Measurements from ENCODE around the gene HAUS7.

DNA sequence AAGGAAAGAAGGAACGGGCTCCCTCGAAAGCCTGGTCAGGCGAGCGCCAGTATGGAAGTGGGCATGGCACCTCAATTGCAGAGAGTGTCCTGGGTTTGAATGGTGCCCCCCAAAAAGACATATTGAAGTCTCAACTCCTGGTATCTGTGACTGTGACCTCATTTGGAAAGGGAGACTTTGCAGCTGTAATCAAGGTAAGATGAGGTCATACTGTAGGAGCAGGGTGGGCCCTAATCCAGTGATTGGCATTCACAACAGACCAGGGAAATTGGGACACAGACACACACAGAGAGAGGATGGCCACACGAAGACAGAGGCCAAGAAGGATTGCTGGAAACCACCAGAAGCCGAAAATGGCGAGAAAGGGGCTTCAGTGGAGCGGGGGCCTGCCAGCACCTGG lies 52.7 kb downstream of the HAUS7 start:
- TF ChIP-seq, protein P1, sequence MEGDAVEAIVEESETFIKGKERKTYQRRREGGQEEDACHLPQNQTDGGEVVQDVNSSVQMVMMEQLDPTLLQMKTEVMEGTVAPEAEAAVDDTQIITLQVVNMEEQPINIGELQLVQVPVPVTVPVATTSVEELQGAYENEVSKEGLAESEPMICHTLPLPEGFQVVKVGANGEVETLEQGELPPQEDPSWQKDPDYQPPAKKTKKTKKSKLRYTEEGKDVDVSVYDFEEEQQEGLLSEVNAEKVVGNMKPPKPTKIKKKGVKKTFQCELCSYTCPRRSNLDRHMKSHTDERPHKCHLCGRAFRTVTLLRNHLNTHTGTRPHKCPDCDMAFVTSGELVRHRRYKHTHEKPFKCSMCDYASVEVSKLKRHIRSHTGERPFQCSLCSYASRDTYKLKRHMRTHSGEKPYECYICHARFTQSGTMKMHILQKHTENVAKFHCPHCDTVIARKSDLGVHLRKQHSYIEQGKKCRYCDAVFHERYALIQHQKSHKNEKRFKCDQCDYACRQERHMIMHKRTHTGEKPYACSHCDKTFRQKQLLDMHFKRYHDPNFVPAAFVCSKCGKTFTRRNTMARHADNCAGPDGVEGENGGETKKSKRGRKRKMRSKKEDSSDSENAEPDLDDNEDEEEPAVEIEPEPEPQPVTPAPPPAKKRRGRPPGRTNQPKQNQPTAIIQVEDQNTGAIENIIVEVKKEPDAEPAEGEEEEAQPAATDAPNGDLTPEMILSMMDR (IDR thresholded peaks at IDR 0.05) = no peak
- no peak for TF ChIP-seq POLR2A (IDR thresholded peaks at IDR 0.05)

Data from Peyer's patch (tissue), 4 donors.